OCI-LY7 (cell line): ENCODE results near the gene AGBL1. TPM values are rescaled to one million over a fixed set of nuclear protein-coding genes. Genes with fewer than 3 reads are reported as not detected.
"Not testable (repeated sequence)": the region's sequence is repeated elsewhere in the genome, so short reads cannot be mapped to it uniquely, and the experiment has no call there.

Experiments
- BruUV-seq: library from RNA; stranded (reverse); fragments of 400-500 nt; replicated peaks from 2 replicates; lab custom pipeline; 2021; lab: Mats Ljungman, UMichigan
- CTCF ChIA-PET: fragments of 300-600 bp; sonication (Branson Sonifier 250); formaldehyde crosslinking; loops from one replicate; lab custom pipeline; 2022; ENCODE audit warnings: antibody characterized with exemption; ENCODE audit not compliant: unreplicated experiment; lab: Charles Lee
- POLR2A ChIA-PET: fragments of 300-600 bp; sonication (Branson Sonifier 250); formaldehyde crosslinking; loops from one replicate; lab custom pipeline; 2022; ENCODE audit warnings: antibody characterized with exemption; lab: Charles Lee
- DNase-seq: peaks from one replicate; pipeline ENCODE4 v3.0.0-alpha.2; 2015; ENCODE audit warnings: low spot score
- H2AFZ ChIP-seq: fragments of 200-600 bp; sonication (generic), shearing (Covaris generic); 2 replicates; pipeline ENCODE4 v1.6.1; 2014; ENCODE audit warnings: mild to moderate bottlenecking, antibody characterized with exemption, low read length, moderate library complexity
- H3K27ac ChIP-seq: fragments of 200-600 bp; sonication (generic); 2 replicates; pipeline ENCODE4 v1.5.1; 2014; ENCODE audit warnings: mixed run types, low read depth, mild to moderate bottlenecking, moderate library complexity, low read length, inconsistent platforms; ENCODE audit not compliant: poor library complexity, severe bottlenecking
- H3K36me3 ChIP-seq: fragments of 200-600 bp; sonication (generic); 2 replicates; pipeline ENCODE4 v1.6.1; 2014; ENCODE audit warnings: mild to moderate bottlenecking, antibody characterized with exemption, low read length, moderate library complexity, mixed read lengths; ENCODE audit not compliant: insufficient read depth
- H3K4me1 ChIP-seq: fragments of 200-600 bp; sonication (generic); 2 replicates; pipeline ENCODE4 v1.5.1; 2014; ENCODE audit warnings: mild to moderate bottlenecking, low read length; ENCODE audit not compliant: insufficient read depth, poor library complexity, severe bottlenecking
- H3K4me2 ChIP-seq: fragments of 200-600 bp; sonication (generic); 2 replicates; pipeline ENCODE4 v1.6.1; 2014; ENCODE audit warnings: mild to moderate bottlenecking, low read length
- H3K4me3 ChIP-seq: fragments of 200-600 bp; sonication (generic); 2 replicates; pipeline ENCODE4 v1.5.1; 2014; ENCODE audit warnings: mild to moderate bottlenecking, low read depth, low read length; ENCODE audit not compliant: poor library complexity, severe bottlenecking
- H3K79me2 ChIP-seq: fragments of 200-600 bp; sonication (generic); 2 replicates; pipeline ENCODE4 v1.6.1; 2016; ENCODE audit warnings: low read depth, mild to moderate bottlenecking, low read length, moderate library complexity, mixed read lengths; ENCODE audit not compliant: insufficient read depth
- H3K9me2 ChIP-seq: fragments of 200-600 bp; sonication (generic); 2 replicates; pipeline ENCODE4 v1.6.1; 2016; ENCODE audit warnings: mild to moderate bottlenecking, low read length, mixed read lengths; ENCODE audit not compliant: insufficient read depth
- H3K9me3 ChIP-seq: fragments of 200-600 bp; sonication (generic); 2 replicates; pipeline ENCODE4 v1.6.1; 2014; ENCODE audit warnings: mild to moderate bottlenecking, mixed run types, low read length, mixed read lengths
- H4K20me1 ChIP-seq: fragments of 200-600 bp; sonication (generic); 2 replicates; pipeline ENCODE4 v1.6.1; 2014; ENCODE audit warnings: mild to moderate bottlenecking, antibody characterized with exemption, low read length, moderate library complexity, mixed read lengths; ENCODE audit not compliant: insufficient read depth
- CTCF ChIP-seq: fragments of 200-600 bp; sonication (generic); conservative IDR thresholded peaks from 2 replicates; pipeline ENCODE4 v1.5.1; 2014; ENCODE audit warnings: mild to moderate bottlenecking, antibody characterized with exemption, low read length, moderate library complexity, mixed read lengths
- EZH2phosphoT487 ChIP-seq: fragments of 200-600 bp; sonication (generic); IDR thresholded peaks from 2 replicates; pipeline ENCODE4 v1.6.1; 2018; ENCODE audit warnings: low read depth, borderline replicate concordance, mild to moderate bottlenecking, mixed run types, antibody characterized with exemption, low read length, moderate library complexity, mixed read lengths
- intact Hi-C: fragments of 100-400 bp; cut with micrococcal nuclease; formaldehyde crosslinking; loops from one replicate; pipeline ENCODE4 v1.10.0; 2022; ENCODE audit not compliant: unreplicated experiment
- total RNA-seq, 2 experiments: library from RNA; depleted of rRNA in 1 of 2; stranded (reverse); fragments of >200 nt in 1 of 2; shearing (Covaris generic) in 1 of 2; gene quantifications; 2 replicates each; pipeline ENCODE4 v1.2.3, GENCODE V29; 2014 to 2022

Gene AGBL1
- total RNA-seq, 2 experiments from 2014 or later = not detected

- Histone ChIP-seq H2AFZ (no peak overlapping the region), H3K79me2 (no peaks in the 10 kb centered on the region), H3K4me2 (no peak overlapping the region), H3K9me3 (no peaks in the 10 kb centered on the region), H4K20me1 (no peaks in the 10 kb centered on the region), H3K4me1 (no peaks in the 10 kb centered on the region), H3K4me3 (no peak overlapping the region), H3K36me3 (no peaks in the 10 kb centered on the region), H3K27ac (no peak overlapping the region), H3K9me2 (no peaks in the 10 kb centered on the region)
- TF ChIP-seq CTCF (no peak), EZH2phosphoT487 (no peak)
- intact Hi-C loops = loop anchor here (10.0 kb wide), 1 partner anchor 61 kb away; no protein-coding TSS in a partner anchor
- CTCF ChIA-PET = no interaction called here
- POLR2A ChIA-PET = no interaction called here
- no TSS peak for BruUV-seq
- no peak for DNase-seq
Measured at GRCh38 chr15:86445579-86446252, 366.0 kb downstream of the AGBL1 start.

- Histone ChIP-seq H3K4me1 (no peaks in the 10 kb centered on the region), H3K27ac (no peak overlapping the region), H4K20me1 (no peaks in the 10 kb centered on the region), H3K9me3 (no peaks in the 10 kb centered on the region), H2AFZ (no peak overlapping the region), H3K79me2 (no peaks in the 10 kb centered on the region), H3K36me3 (no peaks in the 10 kb centered on the region), H3K9me2 (no peaks in the 10 kb centered on the region), H3K4me2 (no peak overlapping the region), H3K4me3 (no peak overlapping the region)
- BruUV-seq = no TSS peak
- intact Hi-C loops = loop anchor here (10.0 kb wide), 1 partner anchor 61 kb away; no protein-coding TSS in a partner anchor
- DNase-seq = no peak
- POLR2A ChIA-PET = no interaction called here
- TF ChIP-seq CTCF = no peak
- TF ChIP-seq EZH2phosphoT487 = no peak
- CTCF ChIA-PET = no interaction called here
Measured at GRCh38 chr15:86446253-86446640, 366.6 kb downstream of the AGBL1 start.

- BruUV-seq, CTCF ChIA-PET: not testable (repeated sequence)
Measured at GRCh38 chr15:86465470-86466039, 385.9 kb downstream of the AGBL1 start.

More at GRCh38 chr15:86465470-86466039, 385.9 kb downstream of the AGBL1 start:
- intact Hi-C loops, H3K4me2 ChIP-seq, POLR2A ChIA-PET, H3K9me3 ChIP-seq, DNase-seq, H3K36me3 ChIP-seq, H3K4me3 ChIP-seq, H3K79me2 ChIP-seq, H3K27ac ChIP-seq, H3K4me1 ChIP-seq, H2AFZ ChIP-seq, H3K9me2 ChIP-seq, H4K20me1 ChIP-seq: not testable (repeated sequence)
